H1 (cell line): ENCODE data around the gene DUSP3. TPM values are rescaled to one million over a fixed set of nuclear protein-coding genes. Genes with fewer than 3 reads are reported as not detected.

Experiments
- CTCF ChIA-PET: fragments of 300-600 bp; sonication (Branson Sonifier 250); formaldehyde crosslinking; loops from one replicate; lab custom pipeline; 2021; ENCODE audit not compliant: partially characterized antibody; lab: Charles Lee
- POLR2A ChIA-PET: fragments of 300-600 bp; sonication (Branson Sonifier 250); formaldehyde crosslinking; loops from one replicate; lab custom pipeline; 2021; ENCODE audit warnings: inconsistent platforms; ENCODE audit not compliant: partially characterized antibody; lab: Charles Lee
- DNase-seq, 2 experiments: peaks; one replicate each; pipeline versions ENCODE4 v3.0.0 to v3.0.0-alpha.2; 2010 to 2022; ENCODE audit warnings: low spot score in 2 of 2, low read depth in 1 of 2, mixed read lengths in 1 of 2
- FAIRE-seq: peaks from 2 replicates; lab custom pipeline; 2011; peaks lifted over from hg19 to GRCh38; lab: Jason Lieb, UNC
- H2AFZ ChIP-seq: 2 replicates; pipeline ENCODE4 v1.8.1; 2012; ENCODE audit warnings: low read length, inconsistent platforms
- H2AK5ac ChIP-seq: 2 replicates; pipeline ENCODE4 v1.6.1; 2013; ENCODE audit warnings: low read depth, low read length
- H2BK120ac ChIP-seq: replicated peaks from 2 replicates; pipeline ENCODE3; 2013; ENCODE audit warnings: low read depth, low read length, inconsistent platforms
- H2BK12ac ChIP-seq: 2 replicates; pipeline ENCODE4 v1.6.1; 2013; ENCODE audit warnings: low read depth, low read length
- H2BK15ac ChIP-seq: 2 replicates; pipeline ENCODE4 v1.6.1; 2013; ENCODE audit warnings: low read length
- H2BK20ac ChIP-seq: 2 replicates; pipeline ENCODE4 v1.6.1; 2013; ENCODE audit warnings: low read length
- H2BK5ac ChIP-seq: 2 replicates; pipeline ENCODE4 v1.6.1; 2013; ENCODE audit warnings: low read depth, low read length
- H3K14ac ChIP-seq: 2 replicates; pipeline ENCODE4 v1.6.1; 2013; ENCODE audit warnings: inconsistent platforms; ENCODE audit not compliant: insufficient read length
- H3K18ac ChIP-seq: 2 replicates; pipeline ENCODE4 v1.6.1; 2013; ENCODE audit warnings: low read length; ENCODE audit errors: extremely low read depth
- H3K23ac ChIP-seq: 2 replicates; pipeline ENCODE4 v1.6.1; 2013; ENCODE audit warnings: inconsistent platforms; ENCODE audit not compliant: insufficient read length
- H3K23me2 ChIP-seq: 2 replicates; pipeline ENCODE4 v1.6.1; 2013; ENCODE audit warnings: low read depth, low read length
- H3K27ac ChIP-seq: 2 replicates; pipeline ENCODE4 v1.6.1; 2011; ENCODE audit warnings: low read depth, low read length, inconsistent platforms
- H3K27me3 ChIP-seq, 4 experiments: replicated peaks in 1 of 4; 1 replicate in 1 of 4; 2 replicates in 3 of 4; pipeline versions ENCODE4 v1.6.1 to v1.8.1; 2011 to 2013; ENCODE audit warnings: low read length in 3 of 4, mild to moderate bottlenecking in 3 of 4, inconsistent platforms in 2 of 4, mixed read lengths in 2 of 4, moderate library complexity in 1 of 4; ENCODE audit not compliant: control insufficient read depth in 3 of 4, insufficient read depth in 3 of 4; ENCODE audit errors: extremely low read depth in 1 of 4
- H3K36me3 ChIP-seq, 4 experiments: 2 replicates each; pipeline versions ENCODE4 v1.6.1 to v1.8.1; 2011 to 2013; ENCODE audit warnings: mild to moderate bottlenecking in 4 of 4, low read length in 3 of 4, moderate library complexity in 2 of 4, control low read depth in 1 of 4, inconsistent platforms in 1 of 4; ENCODE audit not compliant: insufficient read depth in 4 of 4, control insufficient read depth in 2 of 4
- H3K4ac ChIP-seq: replicated peaks from 2 replicates; pipeline ENCODE3; 2013; ENCODE audit warnings: low read length, low read depth, mixed read lengths, inconsistent platforms; ENCODE audit not compliant: insufficient read length
- H3K4me1 ChIP-seq, 4 experiments: replicated peaks in 1 of 4; 1 replicate in 1 of 4; 2 replicates in 3 of 4; pipeline versions ENCODE4 v1.6.1 to v1.8.1; 2011 to 2013; ENCODE audit warnings: low read length in 3 of 4, inconsistent platforms in 2 of 4, mixed read lengths in 1 of 4; ENCODE audit not compliant: insufficient read depth in 4 of 4, control insufficient read depth in 3 of 4
- H3K4me2 ChIP-seq, 2 experiments: 2 replicates each; pipeline versions ENCODE4 v1.6.1 to v1.8.1; 2011 to 2013; ENCODE audit warnings: low read depth in 2 of 2, low read length in 2 of 2, control low read depth in 1 of 2, inconsistent platforms in 1 of 2, mild to moderate bottlenecking in 1 of 2; ENCODE audit not compliant: insufficient read depth in 1 of 2
- H3K4me3 ChIP-seq, 4 experiments: fragments of 200-600, 300-600 bp in 1 of 4; sonication (generic), shearing (Covaris generic), sonication (Bioruptor Twin) in 1 of 4; 2 replicates each; pipeline versions ENCODE4 v1.5.1 to v1.8.1; 2011 to 2016; ENCODE audit warnings: low read length in 4 of 4, low read depth in 3 of 4, control low read depth in 2 of 4, inconsistent platforms in 2 of 4, mild to moderate bottlenecking in 2 of 4, mixed read lengths in 1 of 4, moderate library complexity in 1 of 4; ENCODE audit not compliant: insufficient read depth in 2 of 4; ENCODE audit errors: extremely low read depth in 1 of 4
- H3K56ac ChIP-seq: replicated peaks from 2 replicates; pipeline ENCODE3; 2013; ENCODE audit warnings: low read depth, mild to moderate bottlenecking, mixed read lengths, low read length, inconsistent platforms; ENCODE audit not compliant: insufficient read length
- H3K79me1 ChIP-seq: 2 replicates; pipeline ENCODE4 v1.6.1; 2013; ENCODE audit warnings: low read depth, low read length, control low read depth
- H3K79me2 ChIP-seq, 2 experiments: 2 replicates each; pipeline versions ENCODE4 v1.6.1 to v1.8.1; 2012 to 2013; ENCODE audit warnings: low read length in 2 of 2, mild to moderate bottlenecking in 2 of 2, inconsistent platforms in 1 of 2; ENCODE audit not compliant: insufficient read depth in 2 of 2, control insufficient read depth in 1 of 2
- H3K9ac ChIP-seq, 4 experiments: replicated peaks in 1 of 4; 1 replicate in 1 of 4; 2 replicates in 3 of 4; pipeline versions ENCODE4 v1.6.1 to v1.8.1; 2011 to 2013; ENCODE audit warnings: low read depth in 3 of 4, low read length in 3 of 4, control low read depth in 2 of 4, mild to moderate bottlenecking in 2 of 4, moderate library complexity in 2 of 4, inconsistent platforms in 1 of 4; ENCODE audit errors: extremely low read depth in 1 of 4
- H3K9me3 ChIP-seq, 2 experiments: 2 replicates each; pipeline versions ENCODE4 v1.6.1 to v1.8.1; 2012 to 2013; ENCODE audit warnings: mild to moderate bottlenecking in 2 of 2, moderate library complexity in 2 of 2, control low read depth in 1 of 2, inconsistent platforms in 1 of 2, low read depth in 1 of 2, low read length in 1 of 2, mixed read lengths in 1 of 2; ENCODE audit not compliant: insufficient read depth in 2 of 2
- H4K20me1 ChIP-seq, 2 experiments: replicated peaks in 1 of 2; 2 replicates each; pipeline versions ENCODE3 to v1.8.1; 2011 to 2013; ENCODE audit warnings: inconsistent platforms in 2 of 2, low read length in 2 of 2, mild to moderate bottlenecking in 1 of 2; ENCODE audit not compliant: insufficient read depth in 2 of 2, control insufficient read depth in 1 of 2
- H4K5ac ChIP-seq: 2 replicates; pipeline ENCODE4 v1.6.1; 2013; ENCODE audit warnings: low read length, low read depth, mixed read lengths, inconsistent platforms; ENCODE audit not compliant: insufficient read length
- H4K8ac ChIP-seq: 2 replicates; pipeline ENCODE4 v1.8.0; 2013; ENCODE audit warnings: mild to moderate bottlenecking, moderate library complexity, low read length, inconsistent platforms; ENCODE audit not compliant: insufficient read depth; ENCODE audit errors: extremely low read depth
- H4K91ac ChIP-seq: replicated peaks from 2 replicates; pipeline ENCODE3; 2013; ENCODE audit warnings: low read length, mixed read lengths, inconsistent platforms; ENCODE audit not compliant: insufficient read length
- CTCF ChIP-seq, 3 experiments: IDR thresholded peaks; 1 replicate in 2 of 3; 2 replicates in 1 of 3; pipeline versions ENCODE4 v1.5.1 to v1.6.1; 2011; ENCODE audit warnings: low read length in 3 of 3, mild to moderate bottlenecking in 3 of 3, inconsistent platforms in 2 of 3, low read depth in 1 of 3, moderate library complexity in 1 of 3; ENCODE audit not compliant: insufficient read depth in 1 of 3; ENCODE audit errors: control extremely low read depth in 1 of 3
- RAD21 ChIP-seq, 2 experiments: IDR thresholded peaks in 1 of 2; conservative IDR thresholded peaks in 1 of 2; 2 replicates each; pipeline ENCODE4 v1.6.1; 2011; ENCODE audit warnings: low read depth in 2 of 2, low read length in 2 of 2, improper control_type of control experiment in 1 of 2, inconsistent platforms in 1 of 2, mild to moderate bottlenecking in 1 of 2, moderate library complexity in 1 of 2
- TEAD4 ChIP-seq: IDR thresholded peaks from 2 replicates; pipeline ENCODE4 v1.6.1; 2012; ENCODE audit warnings: low read depth, low read length, inconsistent platforms, mixed read lengths
- ZNF274 ChIP-seq: IDR thresholded peaks from 2 replicates; pipeline ENCODE4 v1.7.0; 2012; ENCODE audit warnings: low read length, borderline replicate concordance; ENCODE audit errors: extremely low read depth
- WGBS, 2 experiments: shearing (Covaris generic) in 1 of 2; methylation state at CpG; one replicate each; pipeline versions ENCODE4 v1.1.6 to v1.1.7; 2013 to 2015; ENCODE audit warnings: low lambda C conversion rate in 2 of 2, mixed read lengths in 2 of 2, inconsistent platforms in 1 of 2, low coverage in 1 of 2, missing lambda C conversion rate in 1 of 2; ENCODE audit not compliant: insufficient replicate concordance in 2 of 2, insufficient coverage in 1 of 2, insufficient read length in 1 of 2; ENCODE audit errors: extremely low coverage in 1 of 2, missing lambda C conversion rate in 1 of 2; 5-methylcytosine and 5-hydroxymethylcytosine counted together
- polyA plus RNA-seq, 7 experiments: library from polyadenylated mRNA; depleted of rRNA in 3 of 7; stranded (reverse) in 5 of 7; unstranded in 2 of 7; fragments of >200 nt in 5 of 7; fragments of 200-250 nt in 2 of 7; gene quantifications; 1 replicate in 5 of 7; 2 replicates in 1 of 7; 4 replicates in 1 of 7; pipeline versions ENCODE4 v1.2.1 to v1.2.3, GENCODE V29; 2011 to 2013; ENCODE audit warnings: missing spikeins in 2 of 7, mixed read lengths in 2 of 7
- total RNA-seq: library from RNA; stranded (reverse); fragmentation: NEBNext Ultra II Directional; extraction: Animal tissue kit (Norgen Biotek cat#: 25700); gene quantifications from 2 replicates; pipeline ENCODE4 v1.2.1, GENCODE V29; 2021

Gene DUSP3
- total and polyA plus RNA-seq, 2 of the 8 experiments (the other 6 are each of a cell fraction or from before 2014, with no cell fraction given), result 15.1 to 21.2 TPM

- Histone ChIP-seq H4K20me1 (no peaks in the 10 kb centered on the region), H3K27me3 (no peaks in the 10 kb centered on the region), H2BK12ac (no peak overlapping the region), H2AFZ (no peak overlapping the region), H2BK5ac (no peak overlapping the region), H3K14ac (no peak overlapping the region), H3K56ac (no peak overlapping the region), H3K4me2 (no peak overlapping the region), H4K8ac (no peak overlapping the region), H3K18ac (no peak overlapping the region), H2BK15ac (no peak overlapping the region), H3K23ac (no peak overlapping the region), H2BK20ac (no peak overlapping the region), H2AK5ac (no peak overlapping the region), H3K27ac (no peak overlapping the region), H3K79me2 (no peaks in the 10 kb centered on the region), H3K9ac (no peak overlapping the region), H3K36me3 (peaks cover 0 to 8% (median 3%) of the 10 kb centered on the region in 4 experiments; a peak in 3 of 8 replicates), H3K79me1 (no peaks in the 10 kb centered on the region; the same call in 1 of the 2 replicates), H3K23me2 (no peaks in the 10 kb centered on the region), H3K4me1 (no peaks in the 10 kb centered on the region), H3K4ac (no peak overlapping the region), H4K91ac (no peak overlapping the region), H3K4me3 (no peak overlapping the region), H2BK120ac (no peak overlapping the region), H3K9me3 (no peaks in the 10 kb centered on the region), H4K5ac (no peak overlapping the region)
- ChIA-PET CTCF (interaction anchor here (0.6 to 15.3 kb wide), 46 partner anchors 9 to 579 kb away, joined by 3 to 220 read pairs (median 4); partner anchors contain the start of genes CD300LG, CFAP97D1 and SOST), POLR2A (interaction anchor here (0.6 to 1.4 kb wide), 3 partner anchors 52 to 737 kb away, joined by 3 to 5 read pairs (median 3); partner anchors contain the start of gene GPATCH8)
- DNase-seq, result peak in 1 of 2 experiments; percentile 86
- peak; percentile 39 for FAIRE-seq
- TF ChIP-seq ZNF274, result no peak
- peak; percentile 71 for TF ChIP-seq TEAD4
- peak; percentile 77 to 88 (median 84) for TF ChIP-seq CTCF (IDR thresholded peaks at IDR 0.05; ENCODE audit: control extremely low read depth in 1 of 3, insufficient read depth in 1 of 3, low read depth in 1 of 3, low read length in 3 of 3)
- TF ChIP-seq RAD21 (IDR thresholded peaks at IDR 0.05 in 1 of 2, conservative IDR thresholded peaks at IDR 0.05 in 1 of 2; ENCODE audit: low read depth in 2 of 2, low read length in 2 of 2), result peak; percentile 62 to 67
- 50% methylated on average over 7 of the region's 7 CpGs; no CpG with 5 or more reads in 1 of the 2 experiments for WGBS, 2 experiments
These were observed 12.2 kb downstream of the DUSP3 start for GRCh38 chr17:43766413-43767052.
